Psoas muscle (tissue), 8 donors: ENCODE results near the gene IFNL4. TPM values are rescaled to one million over a fixed set of nuclear protein-coding genes. Genes with fewer than 3 reads are reported as not detected.
"Not testable (repeated sequence)": the region's sequence is repeated elsewhere in the genome, so short reads cannot be mapped to it uniquely, and the experiment has no call there.

Experiments used
- ATAC-seq, 4 donors: fragments of 200-7000 bp; cut with Tn5 transposase; one replicate each; pipeline ENCODE4 v1.9.1; 2020; ENCODE audit warnings: moderate library complexity in 3 of 4, mild to moderate bottlenecking in 2 of 4
- DNase-seq, 2 donors: peaks; one replicate each; pipeline ENCODE4 v3.0.0-alpha.2; 2020
- H3K27ac ChIP-seq: fragments of 200-600 bp; one replicate; pipeline ENCODE4 v1.8.0; 2022
- H3K27me3 ChIP-seq, 3 donors: fragments of 200-600 bp in 1 of 3; one replicate each; pipeline versions ENCODE4 v1.6.1 to v1.8.0; 2013 to 2022; ENCODE audit warnings: low read length in 2 of 3, mild to moderate bottlenecking in 2 of 3, moderate library complexity in 1 of 3; ENCODE audit not compliant: insufficient read depth in 3 of 3
- H3K36me3 ChIP-seq, 2 donors: fragments of 200-600 bp in 1 of 2; one replicate each; pipeline versions ENCODE4 v1.6.1 to v1.8.0; 2013 to 2022; ENCODE audit warnings: low read depth in 1 of 2, mild to moderate bottlenecking in 1 of 2, moderate library complexity in 1 of 2; ENCODE audit not compliant: insufficient read depth in 1 of 2
- H3K4me1 ChIP-seq: fragments of 200-600 bp; one replicate; pipeline ENCODE4 v1.8.0; 2022
- H3K4me3 ChIP-seq: fragments of 200-600 bp; one replicate; pipeline ENCODE4 v1.8.0; 2022; ENCODE audit warnings: mild to moderate bottlenecking
- H3K9me3 ChIP-seq: fragments of 200-600 bp; one replicate; pipeline ENCODE4 v1.8.0; 2022
- WGBS, 3 donors: extraction: QIAGEN DNeasy Blood & Tissue Kit; methylation state at CpG; one replicate each; pipeline versions ENCODE4 v1.1.6 to v1.1.7; 2013; 5-methylcytosine and 5-hydroxymethylcytosine counted together
- intact Hi-C, 2 donors: fragments of 100-400 bp; cut with DNase I; formaldehyde crosslinking; loops; one replicate each; pipeline versions ENCODE4 v1.11.0 to v1.14.2; 2022
- polyA plus RNA-seq, 3 donors: library from polyadenylated mRNA; stranded (reverse); fragments of 200-250 nt; gene quantifications; one replicate each; pipeline ENCODE4 v1.2.3, GENCODE V29; 2013
- total RNA-seq, 4 donors: library from RNA; stranded (reverse); fragmentation: NEBNext Ultra II Directional in 2 of 4; extraction: Animal tissue kit (Norgen Biotek cat#: 25700) in 2 of 4; gene quantifications; one replicate each; pipeline versions ENCODE4 v1.2.1 to v1.2.4, GENCODE V29; 2021 to 2023
- TF ChIP-seq, protein P1 (sequence below): fragments of 200-600 bp; IDR thresholded peaks from one replicate; pipeline ENCODE4 v1.8.0; 2022; ENCODE audit warnings: antibody characterized with exemption
- donor health status: healthy with polysubstance abuse.
- donor health status: DM: no; HTN: no; CAD: no; lungs with moderate emphysema.
- donor health status: Bipolar disorder and iron deficiency.
- donor health status: healthy.
- donor health status: DM: yes; HTN: yes; CAD: no.
- donor health status: DM: no; HTN: no; CAD: no.
- donor health status: DM: no; HTN: no; CAD: no.
- donor health status: DM: yes; HTN: yes; CAD: no.

The IFNL4 gene
- total and polyA plus RNA-seq, 7 donors = not detected

DNA sequence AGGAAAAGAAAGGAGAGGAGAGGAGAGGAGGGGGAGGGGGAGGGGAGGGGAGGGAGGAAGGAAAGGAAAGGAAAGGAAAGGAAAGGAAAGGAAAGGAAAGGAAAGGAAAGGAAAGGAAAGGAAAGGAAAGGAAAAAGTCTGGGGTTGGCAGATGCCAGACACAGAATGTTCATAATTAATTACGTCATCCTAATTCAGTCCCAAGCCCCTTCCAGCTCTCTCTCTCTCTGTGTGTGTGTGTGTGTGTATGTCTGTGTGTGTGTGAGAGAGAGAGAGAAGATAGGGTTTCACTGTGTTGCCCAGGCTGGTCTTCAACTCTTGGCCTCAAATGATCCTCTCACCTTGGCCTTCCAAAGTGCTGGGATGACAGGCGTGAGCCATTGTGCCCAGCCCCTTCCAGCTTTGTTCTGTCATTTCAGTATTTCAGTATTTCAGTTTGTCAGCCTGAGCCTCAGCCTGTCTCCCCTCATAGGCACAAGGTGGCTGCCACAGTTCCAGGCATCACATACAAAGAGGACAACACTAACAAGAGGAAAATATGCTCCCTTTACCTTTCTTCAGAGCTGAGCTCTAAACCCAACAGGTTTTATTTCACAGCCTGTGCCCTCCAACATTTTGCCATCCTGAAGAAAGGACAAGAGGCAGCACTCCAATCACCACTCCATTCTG, 18.4 kb downstream of the IFNL4 start:
- H3K36me3 ChIP-seq = no peaks in the 10 kb centered on the region
- peaks cover 0 to 9% (median 2%) of the 10 kb centered on the region in 3 donors for H3K27me3 ChIP-seq
- no peak overlapping the region for H3K27ac ChIP-seq
- no peaks in the 10 kb centered on the region for H3K9me3 ChIP-seq
- DNase-seq (no peak), ATAC-seq (no peak)
- intact Hi-C loops = no loop called here
- TF ChIP-seq, protein P1, sequence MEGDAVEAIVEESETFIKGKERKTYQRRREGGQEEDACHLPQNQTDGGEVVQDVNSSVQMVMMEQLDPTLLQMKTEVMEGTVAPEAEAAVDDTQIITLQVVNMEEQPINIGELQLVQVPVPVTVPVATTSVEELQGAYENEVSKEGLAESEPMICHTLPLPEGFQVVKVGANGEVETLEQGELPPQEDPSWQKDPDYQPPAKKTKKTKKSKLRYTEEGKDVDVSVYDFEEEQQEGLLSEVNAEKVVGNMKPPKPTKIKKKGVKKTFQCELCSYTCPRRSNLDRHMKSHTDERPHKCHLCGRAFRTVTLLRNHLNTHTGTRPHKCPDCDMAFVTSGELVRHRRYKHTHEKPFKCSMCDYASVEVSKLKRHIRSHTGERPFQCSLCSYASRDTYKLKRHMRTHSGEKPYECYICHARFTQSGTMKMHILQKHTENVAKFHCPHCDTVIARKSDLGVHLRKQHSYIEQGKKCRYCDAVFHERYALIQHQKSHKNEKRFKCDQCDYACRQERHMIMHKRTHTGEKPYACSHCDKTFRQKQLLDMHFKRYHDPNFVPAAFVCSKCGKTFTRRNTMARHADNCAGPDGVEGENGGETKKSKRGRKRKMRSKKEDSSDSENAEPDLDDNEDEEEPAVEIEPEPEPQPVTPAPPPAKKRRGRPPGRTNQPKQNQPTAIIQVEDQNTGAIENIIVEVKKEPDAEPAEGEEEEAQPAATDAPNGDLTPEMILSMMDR = no peak
- WGBS, 3 donors = 48 to 71% (median 68%) methylated on average over 2 of the region's 2 CpGs
- H3K4me1 ChIP-seq = no peaks in the 10 kb centered on the region
- no peak overlapping the region for H3K4me3 ChIP-seq

DNA sequence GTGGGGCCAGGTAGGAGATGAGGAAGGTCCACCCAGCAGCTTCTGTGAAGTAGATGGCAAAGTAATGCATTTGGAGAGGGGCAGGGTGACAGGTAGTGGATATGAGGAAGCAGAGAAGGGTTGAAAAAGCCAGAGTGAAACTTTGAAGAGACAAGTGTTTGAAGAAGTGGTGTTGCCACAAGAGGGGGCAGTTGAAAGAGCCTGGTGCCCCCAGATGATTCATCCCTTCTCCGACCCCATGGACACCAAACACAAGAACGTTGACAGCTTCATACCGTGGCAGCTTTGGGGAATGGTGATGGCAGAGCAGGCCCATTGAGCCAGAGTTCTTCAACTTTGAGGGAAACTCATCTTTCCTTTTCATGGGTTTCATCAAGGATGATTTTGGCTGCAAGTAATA, 23.7 kb downstream of the IFNL4 start:
- no peaks in the 10 kb centered on the region for H3K36me3 ChIP-seq
- TF ChIP-seq, protein P1 = no peak
- H3K9me3 ChIP-seq = no peaks in the 10 kb centered on the region
- H3K4me3 ChIP-seq = no peak overlapping the region
- no peak for DNase-seq
- intact Hi-C loops = no loop called here
- no peak overlapping the region for H3K27ac ChIP-seq
- WGBS, 3 donors = 23 to 30% (median 29%) methylated on average over 3 of the region's 3 CpGs
- H3K4me1 ChIP-seq = no peaks in the 10 kb centered on the region
- no peak for ATAC-seq
- peaks cover 0 to 29% (median 5%) of the 10 kb centered on the region in 3 donors for H3K27me3 ChIP-seq

DNA sequence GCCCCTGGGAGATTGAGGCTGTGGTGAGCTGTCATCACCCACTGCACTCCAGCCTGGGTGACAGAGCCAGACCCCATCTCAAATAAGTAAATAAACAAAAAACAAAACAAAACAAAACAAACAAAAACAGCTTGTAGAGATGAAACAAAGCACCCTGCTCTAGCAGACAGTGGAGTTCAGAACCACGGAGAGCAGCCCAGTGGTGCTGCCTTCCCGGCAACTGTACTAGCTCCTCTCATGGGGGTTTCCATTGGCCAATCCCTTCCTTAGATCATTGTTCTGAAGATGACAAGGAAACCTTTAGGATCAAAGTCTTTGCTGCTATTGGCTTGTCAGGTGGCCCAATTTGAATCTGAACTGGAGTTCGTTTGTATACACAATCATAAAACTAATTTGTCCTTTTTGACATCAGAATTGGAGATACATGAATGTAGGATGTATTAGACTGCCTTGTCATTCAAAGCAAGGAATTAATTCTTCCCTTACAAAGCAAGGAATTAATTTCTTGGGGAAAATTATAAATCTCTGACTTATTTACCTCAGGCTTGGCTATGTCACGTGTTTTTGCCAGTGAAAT, 24.9 kb downstream of the IFNL4 start:
- no peak for DNase-seq
- Histone ChIP-seq H3K36me3 (no peaks in the 10 kb centered on the region), H3K9me3 (no peaks in the 10 kb centered on the region), H3K27me3 (peaks cover 0 to 38% (median 8%) of the 10 kb centered on the region in 3 donors), H3K4me1 (no peaks in the 10 kb centered on the region), H3K4me3 (no peak overlapping the region), H3K27ac (no peak overlapping the region)
- ATAC-seq = no peak
- WGBS, 3 donors = 17 to 26% (median 18%) methylated on average over 4 of the region's 4 CpGs
- intact Hi-C loops = no loop called here
- TF ChIP-seq, protein P1 = no peak

DNA sequence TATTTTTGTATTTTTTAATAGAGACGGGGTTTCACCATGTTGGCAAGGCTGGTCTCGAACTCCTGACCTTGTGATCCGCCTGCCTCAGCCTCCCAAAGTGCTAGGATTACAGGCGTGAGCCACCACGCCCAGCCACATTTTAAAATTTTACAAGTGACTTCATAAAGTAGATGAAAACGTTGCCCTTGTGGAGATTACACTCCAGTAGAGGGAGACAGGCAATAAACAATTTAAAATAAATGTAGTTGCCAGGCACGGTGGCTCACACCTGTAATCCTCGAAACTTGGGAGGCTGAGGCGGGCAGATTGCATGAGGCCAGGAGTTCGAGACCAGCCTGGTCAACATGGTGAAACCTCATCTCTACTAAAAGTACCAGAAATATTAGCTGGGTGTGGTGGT, 29.5 kb downstream of the IFNL4 start:
- H3K9me3 ChIP-seq, intact Hi-C loops, DNase-seq, H3K27ac ChIP-seq, H3K4me1 ChIP-seq, H3K4me3 ChIP-seq, ATAC-seq, H3K36me3 ChIP-seq: not testable (repeated sequence)
- 68 to 72% (median 68%) methylated on average over 10 of the region's 10 CpGs for WGBS, 3 donors
- H3K27me3 ChIP-seq = peaks cover 0 to 42% (median 8%) of the 10 kb centered on the region in 3 donors

DNA sequence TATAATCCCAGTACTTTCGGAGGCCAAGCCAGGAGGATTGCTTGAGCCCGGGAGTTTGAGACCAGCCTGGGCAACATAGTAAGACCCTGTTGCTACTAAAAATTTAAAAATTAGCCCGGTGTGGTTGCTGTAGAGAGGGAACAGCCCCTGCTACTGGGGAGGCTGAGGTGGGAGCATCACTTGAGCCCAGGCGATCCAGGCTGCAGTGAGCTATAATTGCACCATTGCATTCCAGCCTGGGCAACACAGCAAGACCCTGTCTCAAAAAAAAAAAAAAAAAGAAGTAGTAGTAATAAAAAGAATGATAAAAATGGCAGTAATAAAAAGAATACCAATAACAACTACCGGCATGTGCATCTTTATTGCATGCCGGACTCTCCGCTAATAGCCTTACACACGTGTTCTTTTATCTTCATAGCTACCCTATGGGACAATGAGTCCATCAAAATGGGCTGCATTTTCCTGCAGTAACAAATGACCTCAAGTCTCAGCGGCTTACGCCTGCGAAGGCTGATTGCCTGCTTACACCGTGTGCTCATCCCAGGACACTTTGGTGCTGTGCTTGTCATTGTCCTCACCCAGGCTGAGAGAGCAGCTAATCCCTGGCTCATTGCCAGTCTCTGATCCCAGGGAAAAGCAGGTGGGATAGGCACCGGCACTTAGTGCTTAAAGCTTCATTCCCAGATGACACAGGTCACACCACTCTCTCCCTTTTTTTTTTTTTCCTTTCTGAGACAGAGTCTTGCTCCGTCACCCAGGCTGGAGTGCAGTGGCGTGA, 30.2 kb downstream of the IFNL4 start:
- no peaks in the 10 kb centered on the region for H3K36me3 ChIP-seq
- WGBS, 3 donors = 77 to 79% (median 78%) methylated on average over 15 of the region's 15 CpGs
- H3K9me3 ChIP-seq = no peaks in the 10 kb centered on the region
- DNase-seq (no peak), ATAC-seq (no peak)
- H3K27me3 ChIP-seq = peaks cover 0 to 37% (median 8%) of the 10 kb centered on the region in 3 donors
- H3K4me1 ChIP-seq = no peaks in the 10 kb centered on the region
- TF ChIP-seq, protein P1 = no peak
- H3K27ac ChIP-seq = no peak overlapping the region
- intact Hi-C loops = no loop called here
- no peak overlapping the region for H3K4me3 ChIP-seq
